ENCODE measurements around the gene PRKAB1.

The PRKAB1 gene

DNA sequence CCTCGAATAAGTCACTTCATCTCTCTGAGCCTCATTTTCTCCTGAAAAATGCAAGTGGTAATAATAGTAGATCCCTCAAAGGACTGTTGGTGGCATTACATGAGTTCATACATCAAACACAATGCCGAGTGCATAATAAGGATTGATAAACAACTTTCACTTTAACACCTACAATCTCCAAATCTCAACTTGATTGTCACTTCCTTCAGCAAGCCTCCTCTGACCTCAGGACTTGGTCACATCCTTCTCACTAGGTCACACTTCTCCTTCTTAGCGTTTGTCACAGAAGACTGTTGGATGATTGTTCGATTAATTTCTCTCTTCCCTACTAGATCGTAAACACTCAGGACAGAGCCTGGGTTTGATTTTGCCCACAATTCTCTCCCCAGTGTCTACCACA, 7.9 kb upstream of the PRKAB1 start:
- no peaks in the 10 kb centered on the region for H3K36me3 ChIP-seq (ENCODE audit: control insufficient read depth, insufficient read depth, low read length)
- no peak overlapping the region for H3K27ac ChIP-seq (ENCODE audit: insufficient read depth, low read depth, low read length, poor library complexity, severe bottlenecking)
- H3K9me3 ChIP-seq (ENCODE audit: control insufficient read depth, low read length), result no peaks in the 10 kb centered on the region
- WGBS, 2 experiments, result 91 to 93% methylated on average over 5 of the region's 5 CpGs
- no peaks in the 10 kb centered on the region for H3K4me1 ChIP-seq (ENCODE audit: control insufficient read depth, insufficient read depth, low read length)
- H3K4me3 ChIP-seq (ENCODE audit: insufficient read depth, low read depth, low read length), result no peak overlapping the region
- H3K27me3 ChIP-seq (ENCODE audit: control insufficient read depth, insufficient read depth, low read length, poor library complexity, severe bottlenecking), result no peaks in the 10 kb centered on the region

DNA sequence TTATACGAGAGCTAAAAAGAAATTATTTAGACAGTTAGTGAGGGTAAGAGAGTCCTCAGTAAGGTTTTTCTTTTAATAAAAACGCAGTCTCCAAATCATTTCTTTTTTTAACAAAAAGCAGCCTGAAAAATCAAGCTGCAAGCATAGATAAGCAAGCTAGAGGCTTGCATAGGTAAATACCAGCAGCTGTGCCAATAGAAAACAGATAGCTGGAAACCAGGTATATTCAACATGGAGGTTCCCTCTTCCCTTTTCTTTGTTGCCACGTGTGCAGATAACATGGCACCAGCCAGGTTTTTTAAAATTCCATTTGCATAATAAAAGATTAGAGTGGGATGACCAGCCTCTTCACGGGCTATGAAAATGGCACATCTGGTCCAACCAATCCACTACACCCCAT, 6.1 kb upstream of the PRKAB1 start:
- 67 to 83% methylated on average over 3 to 4 of the region's 4 CpGs for WGBS, 2 experiments
- no peaks in the 10 kb centered on the region for H3K9me3 ChIP-seq (ENCODE audit: control insufficient read depth, low read length)

DNA sequence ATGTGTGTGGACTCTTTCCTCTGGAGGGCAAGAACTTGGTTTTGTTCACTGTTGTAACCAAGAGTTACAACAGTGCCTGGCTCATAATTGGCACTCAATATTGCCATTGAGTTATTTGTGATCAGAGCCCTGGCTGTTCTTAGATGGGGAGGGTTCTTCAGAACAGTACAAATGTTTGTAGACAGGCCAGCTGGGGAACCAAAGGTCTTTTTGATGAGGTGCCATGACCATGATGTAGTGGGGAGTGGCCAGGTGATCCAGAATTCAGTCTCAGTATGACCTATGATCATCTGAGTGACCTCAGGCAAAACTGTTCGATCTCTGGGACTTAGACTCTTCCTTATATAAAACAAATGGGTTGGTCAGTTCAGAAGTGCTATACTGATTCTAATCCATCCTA, 3.3 kb upstream of the PRKAB1 start:
- Histone ChIP-seq H3K4me1 (ENCODE audit: control insufficient read depth, insufficient read depth, low read length) (no peaks in the 10 kb centered on the region), H3K9me3 (ENCODE audit: control insufficient read depth, low read length) (no peaks in the 10 kb centered on the region), H3K27ac (ENCODE audit: insufficient read depth, low read depth, low read length, poor library complexity, severe bottlenecking) (no peak overlapping the region), H3K36me3 (ENCODE audit: control insufficient read depth, insufficient read depth, low read length) (no peaks in the 10 kb centered on the region), H3K4me3 (ENCODE audit: insufficient read depth, low read depth, low read length) (no peak overlapping the region), H3K27me3 (ENCODE audit: control insufficient read depth, insufficient read depth, low read length, poor library complexity, severe bottlenecking) (no peaks in the 10 kb centered on the region)
- 73 to 90% methylated on average over 1 of the region's 1 CpG for WGBS, 2 experiments

More for the DNA sequence above, 6.1 kb upstream of the PRKAB1 start:
- Histone ChIP-seq H3K27me3 (ENCODE audit: control insufficient read depth, insufficient read depth, low read length, poor library complexity, severe bottlenecking) (no peaks in the 10 kb centered on the region), H3K36me3 (ENCODE audit: control insufficient read depth, insufficient read depth, low read length) (no peaks in the 10 kb centered on the region), H3K4me1 (ENCODE audit: control insufficient read depth, insufficient read depth, low read length) (no peaks in the 10 kb centered on the region), H3K4me3 (ENCODE audit: insufficient read depth, low read depth, low read length) (no peak overlapping the region), H3K27ac (ENCODE audit: insufficient read depth, low read depth, low read length, poor library complexity, severe bottlenecking) (no peak overlapping the region)

- Histone ChIP-seq H3K36me3 (ENCODE audit: control insufficient read depth, insufficient read depth, low read length) (peaks cover 1% of the 10 kb centered on the region), H3K27ac (ENCODE audit: insufficient read depth, low read depth, low read length, poor library complexity, severe bottlenecking) (no peak overlapping the region), H3K27me3 (ENCODE audit: control insufficient read depth, insufficient read depth, low read length, poor library complexity, severe bottlenecking) (no peaks in the 10 kb centered on the region), H3K4me3 (ENCODE audit: insufficient read depth, low read depth, low read length) (no peak overlapping the region), H3K9me3 (ENCODE audit: control insufficient read depth, low read length) (no peaks in the 10 kb centered on the region), H3K4me1 (ENCODE audit: control insufficient read depth, insufficient read depth, low read length) (no peaks in the 10 kb centered on the region)
- WGBS, 2 experiments, result 93 to 95% methylated on average over 4 of the region's 4 CpGs
Observed at GRCh38 chr12:119665164-119665929, 2.6 kb upstream of the PRKAB1 start.

DNA sequence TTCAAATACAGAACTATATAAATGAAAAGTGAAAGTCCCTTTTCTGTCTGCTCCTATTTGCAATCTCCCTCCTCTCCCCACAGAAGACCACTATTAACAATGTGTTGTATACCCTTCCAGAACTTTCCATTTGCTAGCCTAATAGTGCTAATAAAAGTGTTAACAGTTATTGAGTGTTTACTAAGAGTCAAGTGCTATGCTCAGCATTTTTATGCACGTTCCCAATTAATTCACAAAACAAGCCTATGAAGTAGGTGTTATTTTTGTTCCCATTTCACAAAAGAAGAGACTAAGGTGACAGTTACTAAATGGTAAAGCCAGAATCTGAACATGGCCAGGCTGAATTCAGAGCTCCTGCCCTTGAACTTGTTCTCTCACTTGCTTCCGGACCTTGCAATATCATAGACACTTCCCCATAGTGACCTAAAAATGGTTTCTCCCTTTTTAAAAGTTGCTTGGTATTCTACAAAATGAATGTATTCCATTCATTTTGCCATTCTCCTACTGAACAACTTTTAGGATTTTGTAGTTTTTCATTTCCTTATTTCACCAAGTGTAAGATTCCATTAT, 1.6 kb upstream of the PRKAB1 start:
- Histone ChIP-seq H3K36me3 (ENCODE audit: control insufficient read depth, insufficient read depth, low read length) (peaks cover 8% of the 10 kb centered on the region), H3K27ac (ENCODE audit: insufficient read depth, low read depth, low read length, poor library complexity, severe bottlenecking) (no peak overlapping the region), H3K4me1 (ENCODE audit: control insufficient read depth, insufficient read depth, low read length) (no peaks in the 10 kb centered on the region), H3K4me3 (ENCODE audit: insufficient read depth, low read depth, low read length) (no peak overlapping the region), H3K27me3 (ENCODE audit: control insufficient read depth, insufficient read depth, low read length, poor library complexity, severe bottlenecking) (no peaks in the 10 kb centered on the region), H3K9me3 (ENCODE audit: control insufficient read depth, low read length) (no peaks in the 10 kb centered on the region)
- 92 to 100% methylated on average over 1 to 2 of the region's 2 CpGs for WGBS, 2 experiments

DNA sequence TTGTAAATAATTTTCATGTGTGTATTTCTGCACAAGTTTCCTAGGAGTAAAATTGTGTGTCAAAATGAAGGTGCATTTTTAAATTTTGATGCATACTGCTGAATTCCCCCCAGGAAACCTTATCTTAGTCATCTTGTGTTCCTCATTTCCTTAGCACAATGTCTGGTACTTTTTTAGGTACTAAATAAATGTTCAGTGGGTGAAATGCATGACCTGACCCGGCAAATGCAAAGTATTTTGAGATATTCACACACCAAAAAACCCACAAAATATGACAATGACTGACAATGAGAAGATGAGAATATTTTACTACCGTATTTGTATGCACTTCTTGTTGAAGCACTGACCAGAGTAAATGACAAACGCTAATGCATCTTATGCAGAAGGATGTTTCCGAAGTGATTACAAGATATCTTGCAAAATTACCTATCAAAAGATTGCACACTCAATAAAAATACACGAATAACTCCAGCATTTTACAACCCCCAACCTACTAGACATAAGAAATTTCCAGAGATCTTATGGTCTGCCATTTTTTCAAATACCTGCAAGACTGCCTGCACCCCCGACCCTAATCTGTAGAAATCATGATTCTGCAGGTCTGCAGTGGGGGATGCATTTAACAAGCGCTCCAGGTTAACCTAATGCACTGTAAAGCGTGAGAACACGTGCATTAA, 895 bp upstream of the PRKAB1 start:
- peak overlapping the region; percentile 85 for H3K4me3 ChIP-seq (ENCODE audit: insufficient read depth, low read depth, low read length)
- no peak overlapping the region for H3K27ac ChIP-seq (ENCODE audit: insufficient read depth, low read depth, low read length, poor library complexity, severe bottlenecking)
- peaks cover 12% of the 10 kb centered on the region for H3K36me3 ChIP-seq (ENCODE audit: control insufficient read depth, insufficient read depth, low read length)
- 48 to 49% methylated on average over 8 to 9 of the region's 9 CpGs for WGBS, 2 experiments
- H3K27me3 ChIP-seq (ENCODE audit: control insufficient read depth, insufficient read depth, low read length, poor library complexity, severe bottlenecking), result no peaks in the 10 kb centered on the region
- no peaks in the 10 kb centered on the region for H3K4me1 ChIP-seq (ENCODE audit: control insufficient read depth, insufficient read depth, low read length)
- H3K9me3 ChIP-seq (ENCODE audit: control insufficient read depth, low read length), result no peaks in the 10 kb centered on the region

DNA sequence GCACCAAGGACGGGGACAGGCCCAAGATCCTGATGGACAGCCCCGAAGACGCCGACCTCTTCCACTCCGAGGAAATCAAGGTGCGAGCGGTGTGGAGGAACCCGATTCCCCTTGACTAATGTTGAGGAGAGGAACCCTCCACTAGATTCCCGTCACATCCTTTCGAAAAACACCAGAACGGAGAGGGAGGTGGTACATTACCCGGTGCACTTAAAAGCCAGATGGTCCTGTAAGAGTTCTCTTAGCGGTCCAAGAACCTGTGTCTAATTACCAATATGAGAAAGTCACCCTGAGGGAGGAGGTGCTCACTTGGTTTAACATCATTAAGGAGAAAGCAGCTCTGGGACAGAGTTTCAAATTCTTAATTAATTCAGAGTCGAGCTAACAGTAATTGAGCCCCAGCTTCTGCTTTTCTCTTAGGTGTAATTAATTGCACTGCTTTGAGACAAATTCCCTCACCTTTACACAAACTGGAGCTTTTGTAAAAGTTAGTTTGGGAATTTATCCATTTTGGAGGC, 450 bp downstream of the PRKAB1 start:
- no peaks in the 10 kb centered on the region for H3K9me3 ChIP-seq (ENCODE audit: control insufficient read depth, low read length)

GRCh38 chr12:119669744-119670472, 2.0 kb downstream of the PRKAB1 start:
- no peak overlapping the region for H3K27ac ChIP-seq (ENCODE audit: insufficient read depth, low read depth, low read length, poor library complexity, severe bottlenecking)
- WGBS, 2 experiments, result 94 to 95% methylated on average over 10 to 11 of the region's 11 CpGs

More for the DNA sequence above, 450 bp downstream of the PRKAB1 start:
- peak overlapping the region; percentile 61 for H3K27ac ChIP-seq (ENCODE audit: insufficient read depth, low read depth, low read length, poor library complexity, severe bottlenecking)
- peaks cover 20% of the 10 kb centered on the region for H3K36me3 ChIP-seq (ENCODE audit: control insufficient read depth, insufficient read depth, low read length)
- no peaks in the 10 kb centered on the region for H3K4me1 ChIP-seq (ENCODE audit: control insufficient read depth, insufficient read depth, low read length)
- 5 to 6% methylated on average over 14 of the region's 14 CpGs for WGBS, 2 experiments
- peak overlapping the region; percentile 85 for H3K4me3 ChIP-seq (ENCODE audit: insufficient read depth, low read depth, low read length)
- H3K27me3 ChIP-seq (ENCODE audit: control insufficient read depth, insufficient read depth, low read length, poor library complexity, severe bottlenecking), result no peaks in the 10 kb centered on the region

GRCh38 chr12:119671070-119671469, 3.1 kb downstream of the PRKAB1 start:
- Histone ChIP-seq H3K4me3 (ENCODE audit: insufficient read depth, low read depth, low read length) (no peak overlapping the region), H3K36me3 (ENCODE audit: control insufficient read depth, insufficient read depth, low read length) (peaks cover 30% of the 10 kb centered on the region)

More at GRCh38 chr12:119669744-119670472, 2.0 kb downstream of the PRKAB1 start:
- Histone ChIP-seq H3K4me3 (ENCODE audit: insufficient read depth, low read depth, low read length) (no peak overlapping the region), H3K9me3 (ENCODE audit: control insufficient read depth, low read length) (no peaks in the 10 kb centered on the region), H3K27me3 (ENCODE audit: control insufficient read depth, insufficient read depth, low read length, poor library complexity, severe bottlenecking) (no peaks in the 10 kb centered on the region), H3K4me1 (ENCODE audit: control insufficient read depth, insufficient read depth, low read length) (no peaks in the 10 kb centered on the region), H3K36me3 (ENCODE audit: control insufficient read depth, insufficient read depth, low read length) (peaks cover 26% of the 10 kb centered on the region)

More at GRCh38 chr12:119671070-119671469, 3.1 kb downstream of the PRKAB1 start:
- H3K27me3 ChIP-seq (ENCODE audit: control insufficient read depth, insufficient read depth, low read length, poor library complexity, severe bottlenecking), result no peaks in the 10 kb centered on the region
- no peak overlapping the region for H3K27ac ChIP-seq (ENCODE audit: insufficient read depth, low read depth, low read length, poor library complexity, severe bottlenecking)
- H3K9me3 ChIP-seq (ENCODE audit: control insufficient read depth, low read length), result no peaks in the 10 kb centered on the region
- WGBS, 2 experiments, result 89 to 92% methylated on average over 3 of the region's 3 CpGs
- no peaks in the 10 kb centered on the region for H3K4me1 ChIP-seq (ENCODE audit: control insufficient read depth, insufficient read depth, low read length)
